IMR-90 (cell line): ENCODE measurements around the gene TCF7L2. TPM values are rescaled to one million over a fixed set of nuclear protein-coding genes. Genes with fewer than 3 reads are reported as not detected.

Experiments used
- ATAC-seq: fragments of 200-7000 bp; cut with Tn5 transposase; 2 replicates; pipeline ENCODE4 v1.9.1; 2020; ENCODE audit warnings: low read depth, mild to moderate bottlenecking, moderate library complexity
- BruUV-seq: library from RNA; stranded (reverse); fragments of 400-500 nt; replicated peaks from 2 replicates; lab custom pipeline; 2021; lab: Mats Ljungman, UMichigan
- CTCF ChIA-PET: fragments of 300-600 bp; formaldehyde crosslinking; extraction: SDS; loops from one replicate; lab custom pipeline; 2021; ENCODE audit warnings: antibody characterized with exemption; lab: Yijun Ruan, JAX
- POLR2A ChIA-PET: fragments of 300-600 bp; sonication (Branson Sonifier 250); formaldehyde crosslinking; loops from one replicate; lab custom pipeline; 2022; ENCODE audit warnings: antibody characterized with exemption; ENCODE audit not compliant: unreplicated experiment; lab: Charles Lee
- DNase-seq: peaks from one replicate; pipeline ENCODE4 v3.0.0; 2013
- H2AFZ ChIP-seq: replicated peaks from 2 replicates; pipeline ENCODE3; 2013; ENCODE audit warnings: low read length, mild to moderate bottlenecking; ENCODE audit not compliant: poor library complexity
- H2AK5ac ChIP-seq: 2 replicates; pipeline ENCODE4 v1.6.1; 2013; ENCODE audit warnings: low read depth, low read length, inconsistent platforms
- H2AK9ac ChIP-seq: replicated peaks from 2 replicates; pipeline ENCODE3; 2013; ENCODE audit warnings: mild to moderate bottlenecking, low read depth, low read length, moderate library complexity; ENCODE audit not compliant: poor library complexity
- H2BK120ac ChIP-seq: 2 replicates; pipeline ENCODE4 v1.6.1; 2013; ENCODE audit warnings: low read depth, low read length, inconsistent platforms
- H2BK15ac ChIP-seq: 3 replicates; pipeline ENCODE4 v1.6.1; 2013; ENCODE audit warnings: low read depth, low read length, inconsistent platforms
- H2BK20ac ChIP-seq: 2 replicates; pipeline ENCODE4 v1.6.1; 2013; ENCODE audit warnings: low read depth, mild to moderate bottlenecking, inconsistent platforms, low read length, moderate library complexity
- H2BK5ac ChIP-seq: 2 replicates; pipeline ENCODE4 v1.6.1; 2013; ENCODE audit warnings: mild to moderate bottlenecking, low read depth, low read length, inconsistent platforms; ENCODE audit not compliant: poor library complexity, severe bottlenecking
- H3K14ac ChIP-seq: replicated peaks from 2 replicates; pipeline ENCODE4 v1.6.1; 2013; ENCODE audit warnings: low read depth, low read length, inconsistent platforms
- H3K18ac ChIP-seq: 2 replicates; pipeline ENCODE4 v1.6.1; 2013; ENCODE audit warnings: low read depth, low read length, control low read depth
- H3K23ac ChIP-seq: 2 replicates; pipeline ENCODE4 v1.6.1; 2013; ENCODE audit warnings: low read depth, low read length, inconsistent platforms
- H3K27ac ChIP-seq: 2 replicates; pipeline ENCODE4 v1.5.1; 2013; ENCODE audit warnings: mild to moderate bottlenecking, control low read depth, low read length; ENCODE audit not compliant: insufficient read depth
- H3K27me3 ChIP-seq: 2 replicates; pipeline ENCODE4 v1.6.1; 2013; ENCODE audit warnings: low read length; ENCODE audit not compliant: control insufficient read depth, insufficient read depth
- H3K36me3 ChIP-seq: 2 replicates; pipeline ENCODE4 v1.6.1; 2013; ENCODE audit warnings: low read length, mixed read lengths; ENCODE audit not compliant: control insufficient read depth, insufficient read depth
- H3K4ac ChIP-seq: 2 replicates; pipeline ENCODE4 v1.6.1; 2013; ENCODE audit warnings: low read depth, low read length, inconsistent platforms
- H3K4me1 ChIP-seq: 2 replicates; pipeline ENCODE4 v1.6.1; 2013; ENCODE audit warnings: low read length, mixed read lengths; ENCODE audit not compliant: control insufficient read depth, insufficient read depth
- H3K4me2 ChIP-seq: 2 replicates; pipeline ENCODE4 v1.6.1; 2013; ENCODE audit warnings: low read depth, mild to moderate bottlenecking, control low read depth, low read length, moderate library complexity
- H3K4me3 ChIP-seq: 2 replicates; pipeline ENCODE4 v1.5.1; 2013; ENCODE audit warnings: low read depth, mild to moderate bottlenecking, control low read depth, low read length, moderate library complexity; ENCODE audit not compliant: insufficient read depth
- H3K56ac ChIP-seq: 2 replicates; pipeline ENCODE4 v1.6.1; 2013; ENCODE audit warnings: low read length, inconsistent platforms; ENCODE audit not compliant: insufficient read depth; ENCODE audit errors: extremely low read depth
- H3K79me1 ChIP-seq, 2 experiments: 2 replicates each; pipeline ENCODE4 v1.6.1; 2013; ENCODE audit warnings: low read length in 2 of 2, inconsistent platforms in 1 of 2, low read depth in 1 of 2
- H3K9ac ChIP-seq: 2 replicates; pipeline ENCODE4 v1.6.1; 2013; ENCODE audit warnings: low read depth, low read length, control low read depth
- H3K9me1 ChIP-seq: 2 replicates; pipeline ENCODE4 v1.6.1; 2013; ENCODE audit warnings: low read length, inconsistent platforms; ENCODE audit not compliant: insufficient read depth
- H3K9me3 ChIP-seq: 2 replicates; pipeline ENCODE4 v1.6.1; 2013; ENCODE audit warnings: low read length; ENCODE audit not compliant: control insufficient read depth, insufficient read depth
- H4K20me1 ChIP-seq: 2 replicates; pipeline ENCODE4 v1.6.1; 2013; ENCODE audit warnings: low read length, inconsistent platforms; ENCODE audit not compliant: insufficient read depth
- H4K5ac ChIP-seq: 2 replicates; pipeline ENCODE4 v1.6.1; 2013; ENCODE audit warnings: mild to moderate bottlenecking, low read depth, low read length, control low read depth
- H4K8ac ChIP-seq, 2 experiments: 2 replicates each; pipeline ENCODE4 v1.6.1; 2013; ENCODE audit warnings: low read depth in 2 of 2, low read length in 2 of 2, control low read depth in 1 of 2, inconsistent platforms in 1 of 2
- H4K91ac ChIP-seq: 2 replicates; pipeline ENCODE4 v1.6.1; 2013; ENCODE audit warnings: low read depth, low read length, inconsistent platforms; ENCODE audit not compliant: insufficient read depth
- BHLHE40 ChIP-seq: fragments of 150-350 bp; IDR thresholded peaks from 2 replicates; pipeline ENCODE4 v1.6.1; 2016; ENCODE audit warnings: mild to moderate bottlenecking, low read depth, low read length
- CEBPB ChIP-seq: IDR thresholded peaks from 2 replicates; pipeline ENCODE4 v1.6.1; 2012; ENCODE audit warnings: low read depth, low read length, improper control_type of control experiment
- FOS ChIP-seq: fragments of 150-350 bp; IDR thresholded peaks from 2 replicates; pipeline ENCODE4 v1.6.1; 2016; ENCODE audit warnings: low read depth, low read length
- MAFK ChIP-seq: IDR thresholded peaks from 2 replicates; pipeline ENCODE4 v1.6.1; 2012; ENCODE audit warnings: low read depth, low read length, improper control_type of control experiment
- MXI1 ChIP-seq: IDR thresholded peaks from 2 replicates; pipeline ENCODE4 v1.6.1; 2012; ENCODE audit warnings: low read depth, mild to moderate bottlenecking, low read length, moderate library complexity, borderline replicate concordance
- RCOR1 ChIP-seq: IDR thresholded peaks from 2 replicates; pipeline ENCODE4 v1.6.1; 2012; ENCODE audit warnings: mild to moderate bottlenecking, low read length, improper control_type of control experiment; ENCODE audit not compliant: insufficient replicate concordance
- RFX5 ChIP-seq: IDR thresholded peaks from 2 replicates; pipeline ENCODE4 v1.8.0; 2012; ENCODE audit warnings: low read depth, mild to moderate bottlenecking, low read length, moderate library complexity
- WGBS, 2 experiments: methylation state at CpG; one replicate each; pipeline versions ENCODE4 v1.1.5 to v1.1.7; 2013; ENCODE audit warnings: missing lambda C conversion rate in 2 of 2; ENCODE audit not compliant: insufficient read length in 1 of 2; ENCODE audit errors: extremely low coverage in 2 of 2; 5-methylcytosine and 5-hydroxymethylcytosine counted together
- dilution Hi-C: fragments of 300-500 bp; cut with HindIII; formaldehyde crosslinking; loops from one replicate; pipeline ENCODE4 v1.14.3; 2018; ENCODE audit warnings: low sequenced_read_pairs; ENCODE audit not compliant: unreplicated experiment
- in situ Hi-C: fragments of 300-500 bp; cut with MboI; formaldehyde crosslinking; loops from 3 replicates; pipeline ENCODE4 v1.14.3; 2019; ENCODE audit warnings: low sequenced_read_pairs, inconsistent platforms, mixed read lengths
- intact Hi-C: fragments of 100-400 bp; cut with micrococcal nuclease; formaldehyde crosslinking; loops from 2 replicates; pipeline ENCODE4 v1.10.0; 2022
- polyA plus RNA-seq, 3 experiments: library from polyadenylated mRNA; depleted of rRNA; stranded (reverse); fragments of >200 nt; gene quantifications; 2 replicates each; pipeline ENCODE4 v1.2.3, GENCODE V29; 2012; ENCODE audit warnings: low replicate concordance in 1 of 3
- total RNA-seq: library from RNA; depleted of rRNA; stranded (reverse); fragments of >200 nt; gene quantifications from 2 replicates; pipeline ENCODE4 v1.2.3, GENCODE V29; 2012

TCF7L2 gene
- total and polyA plus RNA-seq, 2 of the 4 experiments (the other 2 are of a cell fraction) = 1.3 to 12.2 TPM

GRCh38 chr10:113047963-113048781 lies 98.1 kb downstream of the TCF7L2 start:
- Histone ChIP-seq H3K9ac (no peak overlapping the region), H2BK15ac (no peak overlapping the region; the same call in 2 of the 3 replicates), H3K27ac (no peak overlapping the region), H2AK9ac (no peak overlapping the region), H4K91ac (no peak overlapping the region), H4K20me1 (peaks cover 51% of the 10 kb centered on the region), H3K9me1 (peaks cover 34% of the 10 kb centered on the region), H2BK20ac (no peak overlapping the region), H3K27me3 (no peaks in the 10 kb centered on the region), H3K4ac (0 out of 2 replicates have a peak overlapping the region, but pooled peaks have one; percentile 8), H3K18ac (no peak overlapping the region), H3K36me3 (peaks cover 6% of the 10 kb centered on the region; the same call in 1 of the 2 replicates), H4K8ac (no peak overlapping the region), H2BK5ac (no peak overlapping the region), H3K14ac (no peak overlapping the region), H2BK120ac (no peak overlapping the region), H3K4me2 (no peak overlapping the region), H3K23ac (no peak overlapping the region), H3K4me1 (peaks cover 22% of the 10 kb centered on the region), H3K79me1 (peaks cover 66 to 76% of the 10 kb centered on the region in 2 experiments), H3K56ac (no peak overlapping the region), H4K5ac (no peak overlapping the region), H3K9me3 (no peaks in the 10 kb centered on the region), H2AFZ (no peak overlapping the region), H3K4me3 (no peak overlapping the region), H2AK5ac (no peak overlapping the region)
- in situ Hi-C loops (no loop called here), intact Hi-C loops (no loop called here), dilution Hi-C loops (no loop called here)
- CTCF ChIA-PET = interaction anchor here (0.7 kb wide), 1 partner anchor 8 kb away, joined by 3 read pairs; no protein-coding TSS in a partner anchor
- 66% methylated on average over 4 of the region's 13 CpGs; no CpG with 5 or more reads in 1 of the 2 experiments for WGBS, 2 experiments
- ATAC-seq (no peak), DNase-seq (no peak)
- BruUV-seq = no TSS peak
- POLR2A ChIA-PET = no interaction called here
- TF ChIP-seq BHLHE40 (no peak), MXI1 (no peak), MAFK (no peak), RFX5 (no peak), RCOR1 (no peak), FOS (no peak), CEBPB (no peak)
